ENCODE measurements around the gene COQ8B. TPM values are rescaled to one million over a fixed set of nuclear protein-coding genes. Genes with fewer than 3 reads are reported as not detected.
A peak's percentile ranks its signal among the peaks of the same experiment; 100 is the strongest.

The COQ8B gene
- total RNA-seq, 1 donor from 2014 or later, result 35.0 TPM

DNA sequence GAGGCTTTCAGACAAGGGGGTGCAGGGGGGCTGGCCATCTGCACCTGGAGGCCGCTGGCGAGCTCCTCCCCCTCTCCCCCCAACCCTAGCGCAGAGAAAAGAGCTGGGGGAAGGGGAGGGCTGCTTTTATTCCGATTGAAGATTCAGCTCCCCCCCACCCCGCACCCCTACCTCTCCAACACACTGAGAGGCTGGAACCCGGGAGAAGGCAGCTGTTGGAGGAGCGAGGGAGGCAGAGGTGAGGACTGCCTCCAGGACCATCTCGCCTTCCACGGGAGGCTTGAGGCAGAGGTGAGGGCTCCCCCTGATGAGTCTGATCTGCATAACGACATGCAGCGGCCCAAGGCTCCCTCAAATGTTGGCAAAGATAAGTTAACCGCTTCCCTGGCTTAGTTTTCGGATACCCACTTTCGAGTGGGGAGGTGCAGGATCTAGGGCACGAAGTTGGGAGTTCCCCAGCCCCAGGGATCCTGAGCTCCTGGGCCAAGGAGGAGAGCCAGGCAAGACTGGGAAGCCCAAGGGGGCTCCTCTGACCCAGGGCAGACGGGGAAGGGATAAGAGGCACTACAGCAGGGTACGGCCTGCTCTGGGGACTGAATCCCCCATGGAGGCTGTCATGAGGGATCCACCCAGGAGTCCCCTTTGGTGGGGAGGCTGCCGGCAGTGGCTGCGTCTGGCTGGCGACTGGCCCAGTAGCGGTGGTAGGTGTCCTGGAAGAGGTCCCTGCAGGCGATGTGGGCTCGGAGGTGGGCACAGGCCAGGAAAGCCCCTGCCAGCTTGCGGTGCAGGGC is 25.1 kb downstream of the COQ8B start:
- no peak for DNase-seq (ENCODE audit: low spot score)

GRCh38 chr19:40690693-40691420 is 25.8 kb downstream of the COQ8B start:
- peak; percentile 95 for DNase-seq (ENCODE audit: low spot score)

- no peak for DNase-seq (ENCODE audit: low spot score)
Measured at GRCh38 chr19:40690050-40690692, 26.5 kb downstream of the COQ8B start, which contains the start of gene NUMBL. TSS of gene NUMBL (minus strand) at chr19:40690651. CDS start at chr19:40690483, 168 bp downstream.

GRCh38 chr19:40689339-40690049 is 27.2 kb downstream of the COQ8B start:
- no peak for DNase-seq (ENCODE audit: low spot score)

GRCh38 chr19:40688987-40689338 is 27.7 kb downstream of the COQ8B start:
- DNase-seq (ENCODE audit: low spot score), result no peak

- no peak for DNase-seq (ENCODE audit: low spot score)
Measured at GRCh38 chr19:40688309-40688708, 28.4 kb downstream of the COQ8B start.

- DNase-seq (ENCODE audit: low spot score), result peak; percentile 82
Measured at GRCh38 chr19:40687525-40688016, 29.1 kb downstream of the COQ8B start.

- DNase-seq (ENCODE audit: low spot score), result no peak
Measured at GRCh38 chr19:40686882-40687524, 29.7 kb downstream of the COQ8B start.

- no peak for DNase-seq (ENCODE audit: low spot score)
Measured at GRCh38 chr19:40685563-40685962, 31.1 kb downstream of the COQ8B start.

DNA sequence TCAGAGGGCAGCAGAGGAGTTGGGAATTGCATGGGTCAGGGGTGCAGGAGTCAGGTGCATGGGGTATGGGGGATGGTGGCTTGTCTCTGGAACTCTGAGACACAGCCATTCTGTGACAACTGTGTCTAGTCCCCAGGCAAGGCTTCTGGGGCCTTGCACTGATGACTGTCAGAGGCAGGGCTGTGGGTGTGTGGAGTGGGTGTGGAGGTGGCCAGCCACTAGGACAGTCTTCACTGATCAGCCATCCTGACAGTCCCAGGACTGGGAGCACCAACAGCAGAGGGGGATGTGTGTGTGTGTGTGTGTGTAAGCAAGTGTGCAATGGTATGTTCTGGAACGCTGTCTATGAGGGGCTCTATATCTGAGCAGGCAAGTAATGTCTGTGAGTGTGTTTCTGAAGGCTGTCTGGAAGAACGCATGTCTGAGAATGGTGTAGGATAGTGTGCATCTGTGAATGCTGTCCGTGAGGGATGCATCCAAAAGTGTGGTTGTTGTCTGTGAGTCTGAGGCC is 31.6 kb downstream of the COQ8B start:
- no peak for DNase-seq (ENCODE audit: low spot score)

- DNase-seq (ENCODE audit: low spot score), result no peak
Measured at GRCh38 chr19:40684280-40684679, 32.4 kb downstream of the COQ8B start.

DNA sequence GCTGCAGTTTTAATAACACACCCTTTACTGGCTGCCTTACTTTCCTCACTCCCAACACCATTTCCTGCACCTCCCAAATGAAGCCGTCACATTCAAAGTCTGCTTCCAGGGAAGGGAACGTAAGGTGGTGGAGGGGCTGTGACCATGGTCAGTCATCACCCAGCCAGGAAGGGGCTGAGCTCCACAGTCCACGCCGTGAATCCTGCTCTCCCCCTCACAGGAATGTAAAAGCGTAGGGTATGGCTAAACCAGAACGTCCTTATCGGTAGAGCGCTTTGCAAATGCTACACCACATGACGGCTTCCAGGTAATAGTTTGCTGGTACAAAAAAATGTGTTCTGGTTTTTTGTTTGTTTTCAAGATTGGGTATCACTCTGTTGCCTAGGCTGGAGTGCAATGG is 33.2 kb downstream of the COQ8B start:
- no peak for DNase-seq (ENCODE audit: low spot score)

DNA sequence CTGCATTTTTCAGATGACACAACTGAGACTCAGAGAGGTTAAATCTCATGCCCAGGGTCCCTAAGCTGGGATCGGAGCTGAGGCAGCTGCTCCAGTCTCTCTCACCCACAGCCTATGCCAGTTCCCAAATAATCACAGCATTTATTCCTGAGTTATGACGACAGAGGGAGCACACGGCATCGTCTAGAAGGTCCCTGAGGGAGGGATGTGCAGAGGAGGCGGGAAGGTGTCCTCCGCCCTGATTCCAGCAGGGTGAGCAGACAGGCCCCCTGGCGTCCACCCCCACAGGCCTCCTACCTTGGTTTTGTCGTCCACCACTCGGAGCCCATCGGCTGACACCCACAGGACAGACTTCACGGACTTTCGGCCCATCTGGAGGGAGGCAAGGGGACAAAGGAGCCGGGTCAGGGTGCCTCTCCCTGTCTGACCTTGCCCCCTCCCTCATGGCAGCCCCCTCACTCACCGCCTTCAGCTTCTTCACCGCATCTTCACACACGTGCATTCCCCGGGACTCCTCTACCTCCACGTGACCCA is 34.2 kb downstream of the COQ8B start:
- DNase-seq (ENCODE audit: low spot score), result no peak

DNA sequence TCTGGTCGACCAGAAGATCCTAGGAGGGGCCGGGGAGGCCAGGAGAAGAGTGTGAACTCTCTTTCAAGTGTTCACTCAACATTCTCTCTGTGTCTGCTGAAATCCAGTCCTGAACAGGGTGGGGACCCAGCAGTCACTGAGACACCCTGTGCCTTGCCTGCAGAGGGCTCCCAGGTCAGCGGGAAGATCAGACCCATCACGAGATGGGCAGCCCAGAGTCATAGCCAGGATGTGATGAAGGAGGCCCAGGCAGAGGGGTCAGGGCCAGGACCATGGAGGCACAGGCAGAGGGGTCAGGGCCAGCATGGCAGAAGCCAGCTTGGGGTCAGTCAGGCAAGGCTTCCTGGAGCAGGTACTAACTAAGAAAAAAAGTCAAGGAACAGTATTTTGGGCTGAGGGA is 35.6 kb downstream of the COQ8B start:
- no peak for DNase-seq (ENCODE audit: low spot score)

DNA sequence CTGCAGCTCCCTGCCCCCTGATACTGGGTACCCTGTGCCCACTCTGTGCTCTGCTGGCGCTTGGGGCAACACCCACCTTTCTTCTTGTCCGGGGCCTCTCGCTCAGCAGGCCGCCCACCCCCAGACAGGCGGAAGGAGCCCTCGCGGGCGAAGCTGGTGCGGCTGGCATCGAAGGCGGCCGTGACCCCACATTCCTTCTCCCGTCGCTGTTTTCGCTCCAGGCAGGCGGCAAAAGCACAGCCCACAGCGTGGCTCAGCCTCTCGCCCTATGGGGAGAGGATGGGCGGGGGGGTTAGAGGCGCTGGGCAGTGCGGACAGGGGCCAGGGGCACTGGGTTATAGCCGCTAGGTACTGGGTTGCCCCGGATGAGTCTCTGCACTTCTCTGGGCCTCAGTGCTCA is 39.5 kb downstream of the COQ8B start:
- no peak for DNase-seq (ENCODE audit: low spot score)

- no peak for DNase-seq (ENCODE audit: low spot score)
Measured at GRCh38 chr19:40674291-40674690, 42.4 kb downstream of the COQ8B start.

DNA sequence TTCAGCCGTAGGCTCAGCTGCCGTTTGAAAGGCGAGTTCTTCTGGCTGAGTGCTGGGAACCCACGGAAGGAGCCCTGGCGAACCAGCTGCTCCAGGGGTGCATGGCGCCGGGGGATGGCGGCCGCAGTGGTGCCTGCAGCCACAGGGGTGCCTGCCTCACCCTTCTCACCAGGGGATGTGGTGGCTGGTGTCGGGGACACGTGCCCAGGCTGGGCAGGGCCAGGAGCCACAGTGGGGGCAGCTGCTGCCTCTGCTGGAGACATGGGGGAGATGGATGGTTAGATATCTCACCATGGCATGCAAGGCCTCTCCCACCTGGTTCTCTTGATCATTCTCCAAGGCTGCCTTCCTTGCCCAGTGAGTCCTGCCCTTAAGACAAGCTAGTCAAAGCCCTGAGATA is 43.3 kb downstream of the COQ8B start:
- no peak for DNase-seq (ENCODE audit: low spot score)

- DNase-seq (ENCODE audit: low spot score), result no peak
Measured at GRCh38 chr19:40672573-40673299, 44.0 kb downstream of the COQ8B start.

DNA sequence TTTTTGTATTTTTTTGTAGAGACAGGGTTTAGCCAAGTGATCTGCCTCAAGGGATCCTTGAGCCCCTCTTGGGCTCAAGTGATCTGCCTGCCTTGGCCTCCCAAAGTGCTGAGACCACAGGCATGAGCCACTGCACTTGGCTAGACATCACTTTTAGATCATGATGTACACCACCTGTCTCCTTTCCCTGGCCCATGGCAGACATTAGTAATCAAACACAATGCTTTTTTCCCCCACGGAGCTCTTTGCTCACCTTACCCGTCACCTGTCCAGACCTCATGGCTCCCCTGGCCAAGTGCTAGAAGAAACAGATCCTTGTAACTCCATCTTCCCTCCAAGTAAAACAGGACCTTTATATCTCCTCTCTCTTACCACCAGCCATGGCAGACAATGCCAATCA is 44.6 kb downstream of the COQ8B start:
- no peak for DNase-seq (ENCODE audit: low spot score)

DNA sequence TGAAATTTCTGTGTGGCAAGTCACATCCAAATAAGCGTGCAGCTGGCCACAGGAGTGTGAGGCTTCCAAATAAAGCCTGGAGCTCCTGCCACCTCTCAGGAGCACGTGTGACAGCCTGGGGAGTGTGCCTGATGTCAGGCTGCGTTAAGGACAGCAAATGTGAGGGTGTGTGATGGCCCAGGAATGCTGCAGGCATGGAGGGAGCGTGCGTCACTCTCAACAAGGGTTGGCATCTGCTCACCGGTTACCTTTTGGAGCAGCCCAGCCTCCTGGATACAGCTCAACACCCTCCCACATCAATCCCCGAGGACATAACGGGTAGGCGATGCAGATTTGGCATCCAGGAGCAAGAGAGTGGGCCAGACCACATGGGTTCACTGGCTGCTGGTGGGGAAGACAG is 45.3 kb downstream of the COQ8B start:
- DNase-seq (ENCODE audit: low spot score), result no peak

Data from ureter (tissue), 1 donor.